ENCODE data around the gene LRP1B.

The LRP1B gene

DNA sequence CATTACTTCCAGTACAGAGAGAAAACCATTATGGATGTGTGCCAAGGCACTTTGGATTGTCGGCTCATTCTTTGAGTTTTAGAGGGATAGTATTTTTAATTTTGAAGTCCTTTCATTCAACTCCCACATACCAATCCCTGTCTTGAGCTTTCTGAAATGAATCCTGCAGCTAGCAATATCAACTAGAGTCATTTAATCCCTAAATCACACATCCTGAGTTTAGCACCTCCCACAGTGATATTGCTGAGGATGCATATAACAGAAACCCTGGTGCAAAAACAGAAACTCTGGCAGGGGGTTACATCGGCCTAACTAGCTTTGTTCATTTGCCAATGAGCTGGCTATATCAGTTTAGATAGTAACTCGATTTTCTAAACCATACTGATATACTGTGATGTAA is 427.3 kb downstream of the LRP1B start:
- Mint-ChIP-seq H3K36me3 (ENCODE audit: low read depth) (no peaks in the 10 kb centered on the region), H3K27ac (no peak overlapping the region)

DNA sequence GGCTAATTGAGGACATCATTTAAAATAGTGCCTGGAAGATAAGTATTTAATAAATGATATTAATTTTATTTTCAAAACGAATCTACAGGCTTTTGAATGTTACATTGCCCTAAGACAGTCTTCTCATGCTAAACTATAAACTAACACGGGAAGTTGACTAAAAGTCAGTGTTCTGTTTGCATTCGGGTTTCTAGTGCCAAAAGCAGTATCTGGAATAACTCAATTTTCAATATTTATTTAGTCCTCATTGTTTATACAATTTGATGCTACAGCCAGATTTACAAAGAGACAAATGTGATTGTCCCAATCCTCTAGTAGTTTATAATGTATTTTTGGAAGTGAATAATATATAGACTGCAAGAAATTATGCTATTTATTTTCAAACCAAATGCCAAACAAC is 429.2 kb downstream of the LRP1B start:
- no peak overlapping the region for H3K27ac Mint-ChIP-seq
- H3K27me3 Mint-ChIP-seq (ENCODE audit: low read depth): no peaks in the 10 kb centered on the region
- H3K36me3 Mint-ChIP-seq (ENCODE audit: low read depth): no peaks in the 10 kb centered on the region

More for the DNA sequence above, 427.3 kb downstream of the LRP1B start:
- DNase-seq (ENCODE audit: low spot score): no peak
- peaks cover 19% of the 10 kb centered on the region for H3K9me3 Mint-ChIP-seq
- no peak overlapping the region for H3K4me3 Mint-ChIP-seq
- H3K4me1 Mint-ChIP-seq (ENCODE audit: low read depth): no peaks in the 10 kb centered on the region
- H3K27me3 Mint-ChIP-seq (ENCODE audit: low read depth): no peaks in the 10 kb centered on the region

DNA sequence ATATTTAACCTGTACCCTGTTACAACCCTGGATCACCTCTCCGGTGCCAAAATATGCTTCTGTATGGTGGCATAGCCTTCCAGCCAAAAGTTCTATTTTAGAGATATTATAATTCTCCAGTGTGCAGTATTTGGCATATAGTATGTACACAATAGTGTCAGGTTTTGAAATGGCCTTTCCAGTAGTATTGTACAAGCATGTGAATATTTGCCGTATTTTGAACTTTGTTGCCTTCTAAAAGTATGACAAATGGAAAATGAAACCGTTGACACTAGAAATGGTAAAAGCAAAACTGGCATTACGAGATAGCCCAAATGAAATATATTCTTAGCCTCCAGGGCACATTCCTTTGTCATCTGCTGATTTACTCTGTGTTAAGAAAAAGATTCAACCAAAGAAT is 431.2 kb downstream of the LRP1B start:
- no peaks in the 10 kb centered on the region for H3K36me3 Mint-ChIP-seq (ENCODE audit: low read depth)
- no peak for DNase-seq (ENCODE audit: low spot score)
- H3K9me3 Mint-ChIP-seq: peaks cover 22% of the 10 kb centered on the region
- no peaks in the 10 kb centered on the region for H3K27me3 Mint-ChIP-seq (ENCODE audit: low read depth)
- H3K4me3 Mint-ChIP-seq: no peak overlapping the region
- no peaks in the 10 kb centered on the region for H3K4me1 Mint-ChIP-seq (ENCODE audit: low read depth)
- H3K27ac Mint-ChIP-seq: no peak overlapping the region

More for the DNA sequence above, 429.2 kb downstream of the LRP1B start:
- no peak for DNase-seq (ENCODE audit: low spot score)
- Mint-ChIP-seq H3K4me3 (no peak overlapping the region), H3K4me1 (ENCODE audit: low read depth) (no peaks in the 10 kb centered on the region), H3K9me3 (peaks cover 20% of the 10 kb centered on the region)

DNA sequence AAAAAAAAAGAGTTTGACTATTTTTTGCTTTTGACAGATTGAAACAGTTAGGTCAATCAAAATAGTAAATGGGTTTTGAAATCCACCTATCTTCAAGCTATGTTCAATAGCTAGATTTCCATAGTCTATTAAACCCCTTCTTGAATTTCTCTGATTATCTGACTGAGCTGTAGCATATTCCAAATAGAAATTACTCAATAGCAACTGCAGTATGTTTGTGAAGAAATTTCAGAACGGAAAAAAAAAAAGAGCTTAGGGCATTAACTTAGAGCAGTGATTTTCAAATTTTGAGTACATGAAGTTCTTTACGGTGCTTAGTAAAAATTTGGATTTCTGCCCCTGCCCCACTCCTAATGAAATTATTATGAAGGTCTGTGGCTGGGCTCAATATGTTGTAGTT is 432.3 kb downstream of the LRP1B start:
- Mint-ChIP-seq H3K4me3 (no peak overlapping the region), H3K9me3 (peaks cover 25% of the 10 kb centered on the region), H3K4me1 (ENCODE audit: low read depth) (no peaks in the 10 kb centered on the region), H3K27me3 (ENCODE audit: low read depth) (no peaks in the 10 kb centered on the region), H3K27ac (no peak overlapping the region), H3K36me3 (ENCODE audit: low read depth) (no peaks in the 10 kb centered on the region)
- DNase-seq (ENCODE audit: low spot score): no peak

DNA sequence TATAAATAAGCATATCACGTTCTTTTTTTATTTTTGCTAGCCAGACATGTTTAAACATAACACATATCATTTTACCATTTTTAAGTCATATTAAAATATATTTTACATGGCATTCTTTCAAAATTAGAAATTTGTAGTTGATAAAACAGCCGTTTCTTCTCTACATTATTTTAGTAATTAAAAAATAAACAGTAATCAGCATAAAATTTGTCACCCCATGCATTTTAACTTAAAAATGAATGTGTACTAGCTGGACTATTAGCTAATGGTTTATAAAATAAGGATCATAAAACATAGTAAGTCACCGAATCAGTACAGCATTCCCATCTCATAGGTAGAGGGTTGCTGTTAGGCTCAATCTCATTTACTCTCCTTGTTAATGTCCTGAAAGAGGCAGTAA is 433.8 kb downstream of the LRP1B start:
- H3K4me1 Mint-ChIP-seq (ENCODE audit: low read depth): no peaks in the 10 kb centered on the region
- H3K27me3 Mint-ChIP-seq (ENCODE audit: low read depth): no peaks in the 10 kb centered on the region
- no peak overlapping the region for H3K4me3 Mint-ChIP-seq
- no peaks in the 10 kb centered on the region for H3K36me3 Mint-ChIP-seq (ENCODE audit: low read depth)
- no peak for DNase-seq (ENCODE audit: low spot score)
- peaks cover 22% of the 10 kb centered on the region for H3K9me3 Mint-ChIP-seq
- H3K27ac Mint-ChIP-seq: no peak overlapping the region

DNA sequence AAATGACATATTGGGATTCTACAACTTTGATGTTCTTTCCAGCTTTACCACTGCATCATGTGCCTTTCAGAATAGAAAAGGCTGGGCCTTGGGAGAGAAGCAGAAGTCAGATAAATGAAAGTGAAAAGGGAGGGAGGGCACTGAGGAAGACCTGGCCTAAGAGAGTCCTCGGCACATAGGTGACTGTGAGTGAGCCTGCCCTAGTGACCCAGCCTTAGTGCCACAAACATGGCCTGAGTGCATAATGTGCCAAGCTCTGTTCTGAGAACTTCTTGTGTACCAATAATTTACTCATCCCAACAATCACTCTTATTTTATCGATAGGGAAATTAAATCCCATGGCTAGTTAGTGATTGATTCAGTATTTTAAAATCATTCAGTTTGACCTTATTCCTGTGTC is 436.6 kb downstream of the LRP1B start:
- DNase-seq (ENCODE audit: low spot score): no peak
- Mint-ChIP-seq H3K9me3 (peaks cover 8% of the 10 kb centered on the region), H3K27ac (no peak overlapping the region), H3K36me3 (ENCODE audit: low read depth) (no peaks in the 10 kb centered on the region), H3K27me3 (ENCODE audit: low read depth) (no peaks in the 10 kb centered on the region), H3K4me1 (ENCODE audit: low read depth) (no peaks in the 10 kb centered on the region), H3K4me3 (no peak overlapping the region)

DNA sequence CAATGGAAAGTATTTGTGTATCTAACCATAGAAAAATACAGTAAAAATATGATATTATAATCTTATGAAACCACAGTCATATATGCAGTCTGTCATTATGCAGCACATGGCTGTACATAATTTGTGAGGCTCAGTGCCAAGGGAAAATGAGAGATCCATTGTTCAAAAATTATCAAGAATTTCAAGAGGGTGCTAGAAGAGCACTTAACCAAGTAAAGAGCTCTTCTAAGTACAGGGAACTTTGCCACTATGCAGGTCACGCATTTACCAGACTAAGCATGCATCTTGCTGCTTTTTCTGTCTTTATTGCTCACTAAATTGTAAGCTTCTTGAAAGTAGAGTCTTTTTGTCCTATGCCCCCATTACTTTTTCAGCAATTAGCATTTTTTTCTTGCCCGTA is 438.0 kb downstream of the LRP1B start:
- Mint-ChIP-seq H3K27ac (no peak overlapping the region), H3K9me3 (peaks cover 8% of the 10 kb centered on the region), H3K4me3 (no peak overlapping the region), H3K36me3 (ENCODE audit: low read depth) (no peaks in the 10 kb centered on the region), H3K4me1 (ENCODE audit: low read depth) (no peaks in the 10 kb centered on the region), H3K27me3 (ENCODE audit: low read depth) (no peaks in the 10 kb centered on the region)
- DNase-seq (ENCODE audit: low spot score): no peak

DNA sequence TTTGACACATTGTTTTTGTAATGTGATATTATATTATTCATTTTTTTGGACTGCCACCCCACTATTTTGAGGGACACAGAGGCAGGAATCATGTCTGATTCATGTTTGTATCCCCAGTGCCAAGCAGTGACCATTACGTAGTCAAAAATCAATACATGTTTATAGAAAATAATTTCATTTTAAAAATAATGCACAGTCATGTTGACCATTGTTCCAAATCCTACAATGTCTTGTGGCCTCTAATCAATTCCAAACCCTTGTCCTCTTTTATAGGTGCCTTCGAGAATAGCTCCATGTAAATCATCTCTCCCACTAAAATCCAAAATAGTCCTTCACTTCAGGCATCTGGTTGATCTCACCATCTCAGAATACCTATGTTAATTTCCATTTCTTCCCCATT is 454.7 kb downstream of the LRP1B start:
- Mint-ChIP-seq H3K27me3 (ENCODE audit: low read depth) (no peaks in the 10 kb centered on the region), H3K27ac (no peak overlapping the region), H3K4me3 (no peak overlapping the region), H3K4me1 (ENCODE audit: low read depth) (no peaks in the 10 kb centered on the region), H3K9me3 (peaks cover 12% of the 10 kb centered on the region), H3K36me3 (ENCODE audit: low read depth) (no peaks in the 10 kb centered on the region)
- no peak for DNase-seq (ENCODE audit: low spot score)

DNA sequence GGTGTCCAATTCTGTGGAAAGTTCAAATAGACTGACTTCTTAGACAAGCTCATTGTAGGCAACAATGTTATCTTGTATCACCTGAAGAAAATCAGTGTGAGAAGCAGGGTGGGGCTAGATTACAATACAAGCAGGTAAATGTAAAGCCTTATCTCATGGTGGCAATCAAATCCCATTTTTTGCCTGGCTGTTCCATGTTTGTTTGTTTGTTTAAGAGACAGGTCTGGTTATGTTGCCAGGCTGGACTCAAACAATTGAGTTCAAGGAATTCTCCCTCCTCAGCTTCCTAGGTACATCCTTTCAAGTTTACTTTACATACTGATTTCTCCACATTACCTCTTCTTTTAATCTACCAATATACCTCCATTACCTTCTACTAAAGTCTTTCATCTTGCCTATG is 464.6 kb downstream of the LRP1B start:
- H3K36me3 Mint-ChIP-seq (ENCODE audit: low read depth): no peaks in the 10 kb centered on the region
- peaks cover 37% of the 10 kb centered on the region for H3K9me3 Mint-ChIP-seq
- no peak overlapping the region for H3K27ac Mint-ChIP-seq
- no peaks in the 10 kb centered on the region for H3K27me3 Mint-ChIP-seq (ENCODE audit: low read depth)
- no peaks in the 10 kb centered on the region for H3K4me1 Mint-ChIP-seq (ENCODE audit: low read depth)
- DNase-seq (ENCODE audit: low spot score): no peak
- no peak overlapping the region for H3K4me3 Mint-ChIP-seq

DNA sequence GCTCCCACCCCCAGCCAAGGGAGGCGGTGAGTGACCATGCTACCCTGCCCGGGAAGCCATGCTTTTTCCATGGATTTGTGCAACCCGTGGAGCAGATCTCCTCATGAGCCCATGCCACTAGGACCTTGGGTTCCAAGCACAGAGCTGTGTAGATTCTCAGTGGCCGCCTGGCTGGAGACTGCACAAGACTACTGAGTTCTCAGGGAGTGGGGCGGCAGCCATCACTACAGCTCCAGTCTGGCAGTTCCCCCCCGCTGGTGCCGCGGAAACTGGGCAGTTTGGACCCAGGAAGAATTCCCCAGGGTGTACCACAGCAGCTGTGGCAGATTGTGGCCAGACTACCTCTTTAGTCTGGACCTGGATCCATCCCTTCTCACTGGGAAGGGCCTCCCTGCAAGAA is 470.6 kb downstream of the LRP1B start:
- no peak for DNase-seq (ENCODE audit: low spot score)
- Mint-ChIP-seq H3K9me3 (peaks cover 30% of the 10 kb centered on the region), H3K36me3 (ENCODE audit: low read depth) (no peaks in the 10 kb centered on the region), H3K27ac (no peak overlapping the region), H3K4me1 (ENCODE audit: low read depth) (no peaks in the 10 kb centered on the region), H3K4me3 (no peak overlapping the region), H3K27me3 (ENCODE audit: low read depth) (no peaks in the 10 kb centered on the region)

DNA sequence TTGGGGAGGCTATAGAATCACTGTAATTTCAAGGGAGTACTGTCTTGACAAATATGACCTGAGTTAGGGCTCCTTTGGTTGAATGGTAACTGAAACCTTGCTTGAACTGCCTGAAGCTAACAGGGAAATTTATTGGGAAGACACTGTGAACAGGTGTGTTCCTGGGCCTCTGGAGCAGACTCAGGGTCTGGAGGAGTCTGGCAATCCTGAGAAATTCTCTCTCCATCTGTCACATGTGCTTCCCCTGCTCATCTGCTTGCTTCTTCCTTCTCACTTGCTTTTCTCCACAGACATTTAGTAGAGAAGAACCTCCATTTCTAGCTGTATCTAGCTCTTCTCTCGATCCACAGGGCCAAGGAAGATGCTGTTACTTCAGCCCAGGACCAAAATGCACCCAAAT is 476.5 kb downstream of the LRP1B start:
- Mint-ChIP-seq H3K9me3 (peaks cover 2% of the 10 kb centered on the region), H3K27me3 (ENCODE audit: low read depth) (no peaks in the 10 kb centered on the region), H3K4me1 (ENCODE audit: low read depth) (no peaks in the 10 kb centered on the region), H3K4me3 (no peak overlapping the region), H3K27ac (no peak overlapping the region), H3K36me3 (ENCODE audit: low read depth) (no peaks in the 10 kb centered on the region)
- DNase-seq (ENCODE audit: low spot score): no peak

DNA sequence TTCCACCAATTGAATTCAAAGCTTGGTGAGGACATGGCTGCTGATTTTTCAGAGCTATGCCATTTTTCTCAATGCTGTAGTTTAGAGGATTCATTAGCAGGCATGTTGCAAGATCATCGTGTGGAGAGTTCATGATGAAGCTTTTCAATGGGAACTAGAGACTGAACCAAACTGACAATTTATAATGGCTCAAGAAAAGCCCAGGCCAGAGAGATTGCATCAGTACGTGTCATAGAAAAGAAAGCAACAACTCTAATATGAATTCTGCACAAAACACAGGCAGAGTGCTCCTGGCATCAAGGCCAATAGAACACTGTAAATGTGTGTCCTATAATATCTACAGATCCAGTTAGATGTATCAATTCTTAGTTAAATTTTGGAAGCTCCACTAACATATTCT is 477.6 kb downstream of the LRP1B start:
- H3K9me3 Mint-ChIP-seq: no peaks in the 10 kb centered on the region
- no peak overlapping the region for H3K4me3 Mint-ChIP-seq
- no peak overlapping the region for H3K27ac Mint-ChIP-seq
- no peaks in the 10 kb centered on the region for H3K27me3 Mint-ChIP-seq (ENCODE audit: low read depth)
- no peaks in the 10 kb centered on the region for H3K36me3 Mint-ChIP-seq (ENCODE audit: low read depth)
- no peaks in the 10 kb centered on the region for H3K4me1 Mint-ChIP-seq (ENCODE audit: low read depth)
- no peak for DNase-seq (ENCODE audit: low spot score)

DNA sequence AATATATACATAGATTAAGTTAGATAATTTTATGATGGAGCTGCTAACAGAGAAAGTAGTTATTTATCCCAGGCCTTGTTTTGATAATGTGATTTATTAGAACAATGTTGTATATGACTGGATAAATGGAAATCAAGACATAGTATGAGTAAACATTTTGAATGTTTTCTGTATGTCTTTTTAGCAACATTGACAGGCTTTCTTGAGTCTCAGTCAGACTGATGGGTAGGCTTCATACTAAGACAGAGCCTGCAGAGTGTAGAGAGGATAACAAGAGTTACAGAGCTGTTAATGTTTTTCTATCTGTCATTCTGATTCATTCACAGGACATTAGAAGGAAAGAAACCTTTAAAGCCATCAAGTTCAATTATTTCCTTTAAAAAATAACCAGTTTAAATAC is 478.5 kb downstream of the LRP1B start:
- no peak overlapping the region for H3K27ac Mint-ChIP-seq
- no peak overlapping the region for H3K4me3 Mint-ChIP-seq
- H3K27me3 Mint-ChIP-seq (ENCODE audit: low read depth): no peaks in the 10 kb centered on the region
- no peaks in the 10 kb centered on the region for H3K36me3 Mint-ChIP-seq (ENCODE audit: low read depth)
- no peaks in the 10 kb centered on the region for H3K9me3 Mint-ChIP-seq
- H3K4me1 Mint-ChIP-seq (ENCODE audit: low read depth): no peaks in the 10 kb centered on the region
- no peak for DNase-seq (ENCODE audit: low spot score)

DNA sequence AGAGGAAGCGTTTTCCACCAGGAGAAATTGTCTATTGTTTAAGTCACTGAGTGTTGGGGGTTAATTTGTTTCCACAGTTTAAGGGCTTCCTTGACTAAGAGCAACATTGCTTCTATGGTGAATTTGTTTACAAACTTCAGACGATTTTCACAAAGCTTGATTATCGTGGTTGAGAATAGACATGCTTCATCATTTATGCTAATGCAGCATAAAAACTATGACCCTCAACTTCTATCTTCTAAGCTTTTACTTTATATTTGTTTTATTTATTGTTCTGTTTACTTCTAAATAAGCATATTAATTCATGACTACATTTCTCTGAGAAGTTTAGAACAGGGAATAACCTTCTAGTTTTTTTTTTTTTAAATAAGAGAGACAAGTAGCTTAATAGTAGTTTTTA is 483.5 kb downstream of the LRP1B start:
- Mint-ChIP-seq H3K4me1 (ENCODE audit: low read depth) (no peaks in the 10 kb centered on the region), H3K4me3 (no peak overlapping the region), H3K27me3 (ENCODE audit: low read depth) (no peaks in the 10 kb centered on the region), H3K36me3 (ENCODE audit: low read depth) (no peaks in the 10 kb centered on the region), H3K9me3 (peaks cover 12% of the 10 kb centered on the region), H3K27ac (no peak overlapping the region)
- no peak for DNase-seq (ENCODE audit: low spot score)

DNA sequence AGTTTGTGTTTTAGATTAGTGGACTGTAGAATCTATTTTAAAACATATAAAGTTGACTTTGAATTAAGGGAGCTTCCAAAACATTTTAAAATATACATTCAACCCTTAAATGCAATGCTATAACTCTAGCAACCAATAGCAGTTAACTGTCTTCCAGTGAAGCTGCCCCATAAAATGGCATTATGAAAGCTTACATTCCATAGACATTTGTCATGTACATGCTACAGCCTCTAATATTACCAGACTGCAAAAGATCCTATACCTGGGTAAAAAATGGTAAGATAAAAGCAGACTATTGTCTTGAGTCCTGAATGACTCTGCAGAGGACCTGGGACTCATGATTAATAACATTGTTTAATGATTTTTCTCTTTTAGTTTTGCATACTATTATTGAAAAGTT is 489.4 kb downstream of the LRP1B start:
- H3K9me3 Mint-ChIP-seq: peaks cover 18% of the 10 kb centered on the region

More for the DNA sequence above, 489.4 kb downstream of the LRP1B start:
- DNase-seq (ENCODE audit: low spot score): no peak
- Mint-ChIP-seq H3K4me3 (no peak overlapping the region), H3K36me3 (ENCODE audit: low read depth) (no peaks in the 10 kb centered on the region), H3K27me3 (ENCODE audit: low read depth) (no peaks in the 10 kb centered on the region), H3K4me1 (ENCODE audit: low read depth) (no peaks in the 10 kb centered on the region), H3K27ac (no peak overlapping the region)
